ENCODE results near the gene OR52N4. TPM values are rescaled to one million over a fixed set of nuclear protein-coding genes. Genes with fewer than 3 reads are reported as not detected.

OR52N4 gene
- total and polyA plus RNA-seq, 2 experiments from 2014 or later, result not detected

DNA sequence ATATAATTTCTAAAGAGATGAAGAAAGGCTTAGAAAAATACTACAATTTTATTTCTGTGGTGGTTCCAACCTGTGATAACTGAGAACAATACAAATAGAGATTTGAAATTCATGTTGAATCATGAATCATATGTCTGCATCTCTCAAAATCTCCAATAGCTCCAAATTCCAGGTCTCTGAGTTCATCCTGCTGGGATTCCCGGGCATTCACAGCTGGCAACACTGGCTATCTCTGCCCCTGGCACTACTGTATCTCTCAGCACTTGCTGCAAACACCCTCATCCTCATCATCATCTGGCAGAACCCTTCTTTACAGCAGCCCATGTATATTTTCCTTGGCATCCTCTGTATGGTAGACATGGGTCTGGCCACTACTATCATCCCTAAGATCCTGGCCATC lies 17.6 kb upstream of the OR52N4 start, which contains the start of gene OR56B1:
Gene OR56B1 (plus strand): TSS at position 53 of the 400 bp plus-strand sequence. CDS start 69 bp downstream, at position 122.
- no peaks in the 10 kb centered on the region for H3K36me3 Mint-ChIP-seq (ENCODE audit: low read depth)
- H3K79me2 ChIP-seq (replicated peaks; ENCODE audit: insufficient read depth), result no peaks in the 10 kb centered on the region
- no peaks in the 10 kb centered on the region for H3K9me3 Mint-ChIP-seq
- TF ChIP-seq, protein P1, sequence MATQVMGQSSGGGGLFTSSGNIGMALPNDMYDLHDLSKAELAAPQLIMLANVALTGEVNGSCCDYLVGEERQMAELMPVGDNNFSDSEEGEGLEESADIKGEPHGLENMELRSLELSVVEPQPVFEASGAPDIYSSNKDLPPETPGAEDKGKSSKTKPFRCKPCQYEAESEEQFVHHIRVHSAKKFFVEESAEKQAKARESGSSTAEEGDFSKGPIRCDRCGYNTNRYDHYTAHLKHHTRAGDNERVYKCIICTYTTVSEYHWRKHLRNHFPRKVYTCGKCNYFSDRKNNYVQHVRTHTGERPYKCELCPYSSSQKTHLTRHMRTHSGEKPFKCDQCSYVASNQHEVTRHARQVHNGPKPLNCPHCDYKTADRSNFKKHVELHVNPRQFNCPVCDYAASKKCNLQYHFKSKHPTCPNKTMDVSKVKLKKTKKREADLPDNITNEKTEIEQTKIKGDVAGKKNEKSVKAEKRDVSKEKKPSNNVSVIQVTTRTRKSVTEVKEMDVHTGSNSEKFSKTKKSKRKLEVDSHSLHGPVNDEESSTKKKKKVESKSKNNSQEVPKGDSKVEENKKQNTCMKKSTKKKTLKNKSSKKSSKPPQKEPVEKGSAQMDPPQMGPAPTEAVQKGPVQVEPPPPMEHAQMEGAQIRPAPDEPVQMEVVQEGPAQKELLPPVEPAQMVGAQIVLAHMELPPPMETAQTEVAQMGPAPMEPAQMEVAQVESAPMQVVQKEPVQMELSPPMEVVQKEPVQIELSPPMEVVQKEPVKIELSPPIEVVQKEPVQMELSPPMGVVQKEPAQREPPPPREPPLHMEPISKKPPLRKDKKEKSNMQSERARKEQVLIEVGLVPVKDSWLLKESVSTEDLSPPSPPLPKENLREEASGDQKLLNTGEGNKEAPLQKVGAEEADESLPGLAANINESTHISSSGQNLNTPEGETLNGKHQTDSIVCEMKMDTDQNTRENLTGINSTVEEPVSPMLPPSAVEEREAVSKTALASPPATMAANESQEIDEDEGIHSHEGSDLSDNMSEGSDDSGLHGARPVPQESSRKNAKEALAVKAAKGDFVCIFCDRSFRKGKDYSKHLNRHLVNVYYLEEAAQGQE (IDR thresholded peaks at IDR 0.05; ENCODE audit: unreplicated experiment), result no peak
- TF ChIP-seq STAT1 (IDR thresholded peaks at IDR 0.05; ENCODE audit: unreplicated experiment) (no peak), EZH2phosphoT487 (IDR thresholded peaks at IDR 0.05; ENCODE audit: unreplicated experiment) (no peak), NANOG (IDR thresholded peaks at IDR 0.05; ENCODE audit: borderline replicate concordance) (no peak), JUNB (IDR thresholded peaks at IDR 0.05; ENCODE audit: unreplicated experiment) (no peak), ZNF331 (CRISPR knock-in tag; IDR thresholded peaks at IDR 0.05; ENCODE audit: low read depth) (no peak), POLR2AphosphoS5 (IDR thresholded peaks at IDR 0.05; ENCODE audit: low read depth) (no peak), CREB1 (CRISPR knock-in tag; IDR thresholded peaks at IDR 0.05; ENCODE audit: low read depth) (no peak), ZNF114 (CRISPR knock-in tag; IDR thresholded peaks at IDR 0.05) (no peak), EZH2 (IDR thresholded peaks at IDR 0.05; ENCODE audit: low read depth, unreplicated experiment) (no peak)
- TF ChIP-seq, protein P2, sequence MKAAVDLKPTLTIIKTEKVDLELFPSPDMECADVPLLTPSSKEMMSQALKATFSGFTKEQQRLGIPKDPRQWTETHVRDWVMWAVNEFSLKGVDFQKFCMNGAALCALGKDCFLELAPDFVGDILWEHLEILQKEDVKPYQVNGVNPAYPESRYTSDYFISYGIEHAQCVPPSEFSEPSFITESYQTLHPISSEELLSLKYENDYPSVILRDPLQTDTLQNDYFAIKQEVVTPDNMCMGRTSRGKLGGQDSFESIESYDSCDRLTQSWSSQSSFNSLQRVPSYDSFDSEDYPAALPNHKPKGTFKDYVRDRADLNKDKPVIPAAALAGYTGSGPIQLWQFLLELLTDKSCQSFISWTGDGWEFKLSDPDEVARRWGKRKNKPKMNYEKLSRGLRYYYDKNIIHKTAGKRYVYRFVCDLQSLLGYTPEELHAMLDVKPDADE (IDR thresholded peaks at IDR 0.05), result no peak
- TF ChIP-seq, protein P3, sequence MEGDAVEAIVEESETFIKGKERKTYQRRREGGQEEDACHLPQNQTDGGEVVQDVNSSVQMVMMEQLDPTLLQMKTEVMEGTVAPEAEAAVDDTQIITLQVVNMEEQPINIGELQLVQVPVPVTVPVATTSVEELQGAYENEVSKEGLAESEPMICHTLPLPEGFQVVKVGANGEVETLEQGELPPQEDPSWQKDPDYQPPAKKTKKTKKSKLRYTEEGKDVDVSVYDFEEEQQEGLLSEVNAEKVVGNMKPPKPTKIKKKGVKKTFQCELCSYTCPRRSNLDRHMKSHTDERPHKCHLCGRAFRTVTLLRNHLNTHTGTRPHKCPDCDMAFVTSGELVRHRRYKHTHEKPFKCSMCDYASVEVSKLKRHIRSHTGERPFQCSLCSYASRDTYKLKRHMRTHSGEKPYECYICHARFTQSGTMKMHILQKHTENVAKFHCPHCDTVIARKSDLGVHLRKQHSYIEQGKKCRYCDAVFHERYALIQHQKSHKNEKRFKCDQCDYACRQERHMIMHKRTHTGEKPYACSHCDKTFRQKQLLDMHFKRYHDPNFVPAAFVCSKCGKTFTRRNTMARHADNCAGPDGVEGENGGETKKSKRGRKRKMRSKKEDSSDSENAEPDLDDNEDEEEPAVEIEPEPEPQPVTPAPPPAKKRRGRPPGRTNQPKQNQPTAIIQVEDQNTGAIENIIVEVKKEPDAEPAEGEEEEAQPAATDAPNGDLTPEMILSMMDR (conservative IDR thresholded peaks at IDR 0.05; ENCODE audit: low read depth in 2 of 2), result no peak
- TF ChIP-seq, protein P4, sequence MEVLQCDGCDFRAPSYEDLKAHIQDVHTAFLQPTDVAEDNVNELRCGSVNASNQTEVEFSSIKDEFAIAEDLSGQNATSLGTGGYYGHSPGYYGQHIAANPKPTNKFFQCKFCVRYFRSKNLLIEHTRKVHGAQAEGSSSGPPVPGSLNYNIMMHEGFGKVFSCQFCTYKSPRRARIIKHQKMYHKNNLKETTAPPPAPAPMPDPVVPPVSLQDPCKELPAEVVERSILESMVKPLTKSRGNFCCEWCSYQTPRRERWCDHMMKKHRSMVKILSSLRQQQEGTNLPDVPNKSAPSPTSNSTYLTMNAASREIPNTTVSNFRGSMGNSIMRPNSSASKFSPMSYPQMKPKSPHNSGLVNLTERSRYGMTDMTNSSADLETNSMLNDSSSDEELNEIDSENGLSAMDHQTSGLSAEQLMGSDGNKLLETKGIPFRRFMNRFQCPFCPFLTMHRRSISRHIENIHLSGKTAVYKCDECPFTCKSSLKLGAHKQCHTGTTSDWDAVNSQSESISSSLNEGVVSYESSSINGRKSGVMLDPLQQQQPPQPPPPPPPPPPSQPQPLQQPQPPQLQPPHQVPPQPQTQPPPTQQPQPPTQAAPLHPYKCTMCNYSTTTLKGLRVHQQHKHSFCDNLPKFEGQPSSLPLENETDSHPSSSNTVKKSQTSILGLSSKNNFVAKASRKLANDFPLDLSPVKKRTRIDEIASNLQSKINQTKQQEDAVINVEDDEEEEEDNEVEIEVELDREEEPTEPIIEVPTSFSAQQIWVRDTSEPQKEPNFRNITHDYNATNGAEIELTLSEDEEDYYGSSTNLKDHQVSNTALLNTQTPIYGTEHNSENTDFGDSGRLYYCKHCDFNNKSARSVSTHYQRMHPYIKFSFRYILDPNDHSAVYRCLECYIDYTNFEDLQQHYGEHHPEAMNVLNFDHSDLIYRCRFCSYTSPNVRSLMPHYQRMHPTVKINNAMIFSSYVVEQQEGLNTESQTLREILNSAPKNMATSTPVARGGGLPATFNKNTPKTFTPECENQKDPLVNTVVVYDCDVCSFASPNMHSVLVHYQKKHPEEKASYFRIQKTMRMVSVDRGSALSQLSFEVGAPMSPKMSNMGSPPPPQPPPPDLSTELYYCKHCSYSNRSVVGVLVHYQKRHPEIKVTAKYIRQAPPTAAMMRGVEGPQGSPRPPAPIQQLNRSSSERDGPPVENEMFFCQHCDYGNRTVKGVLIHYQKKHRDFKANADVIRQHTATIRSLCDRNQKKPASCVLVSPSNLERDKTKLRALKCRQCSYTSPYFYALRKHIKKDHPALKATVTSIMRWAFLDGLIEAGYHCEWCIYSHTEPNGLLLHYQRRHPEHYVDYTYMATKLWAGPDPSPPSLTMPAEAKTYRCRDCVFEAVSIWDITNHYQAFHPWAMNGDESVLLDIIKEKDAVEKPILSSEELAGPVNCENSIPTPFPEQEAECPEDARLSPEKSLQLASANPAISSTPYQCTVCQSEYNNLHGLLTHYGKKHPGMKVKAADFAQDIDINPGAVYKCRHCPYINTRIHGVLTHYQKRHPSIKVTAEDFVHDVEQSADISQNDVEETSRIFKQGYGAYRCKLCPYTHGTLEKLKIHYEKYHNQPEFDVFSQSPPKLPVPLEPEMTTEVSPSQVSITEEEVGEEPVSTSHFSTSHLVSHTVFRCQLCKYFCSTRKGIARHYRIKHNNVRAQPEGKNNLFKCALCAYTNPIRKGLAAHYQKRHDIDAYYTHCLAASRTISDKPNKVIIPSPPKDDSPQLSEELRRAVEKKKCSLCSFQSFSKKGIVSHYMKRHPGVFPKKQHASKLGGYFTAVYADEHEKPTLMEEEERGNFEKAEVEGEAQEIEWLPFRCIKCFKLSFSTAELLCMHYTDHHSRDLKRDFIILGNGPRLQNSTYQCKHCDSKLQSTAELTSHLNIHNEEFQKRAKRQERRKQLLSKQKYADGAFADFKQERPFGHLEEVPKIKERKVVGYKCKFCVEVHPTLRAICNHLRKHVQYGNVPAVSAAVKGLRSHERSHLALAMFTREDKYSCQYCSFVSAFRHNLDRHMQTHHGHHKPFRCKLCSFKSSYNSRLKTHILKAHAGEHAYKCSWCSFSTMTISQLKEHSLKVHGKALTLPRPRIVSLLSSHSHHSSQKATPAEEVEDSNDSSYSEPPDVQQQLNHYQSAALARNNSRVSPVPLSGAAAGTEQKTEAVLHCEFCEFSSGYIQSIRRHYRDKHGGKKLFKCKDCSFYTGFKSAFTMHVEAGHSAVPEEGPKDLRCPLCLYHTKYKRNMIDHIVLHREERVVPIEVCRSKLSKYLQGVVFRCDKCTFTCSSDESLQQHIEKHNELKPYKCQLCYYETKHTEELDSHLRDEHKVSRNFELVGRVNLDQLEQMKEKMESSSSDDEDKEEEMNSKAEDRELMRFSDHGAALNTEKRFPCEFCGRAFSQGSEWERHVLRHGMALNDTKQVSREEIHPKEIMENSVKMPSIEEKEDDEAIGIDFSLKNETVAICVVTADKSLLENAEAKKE (CRISPR knock-in tag; IDR thresholded peaks at IDR 0.05), result no peak
- no peaks in the 10 kb centered on the region for H3K4me1 ChIP-seq (ENCODE audit: insufficient read depth)
- H3K4me3 Mint-ChIP-seq, result no peak within 1 kb of the TSS
- no peak within 1 kb of the TSS for H3K4me2 ChIP-seq
- H2AFZ ChIP-seq, result no peak within 1 kb of the TSS
- no peak for ATAC-seq
- no peaks in the 10 kb centered on the region for H3K36me3 ChIP-seq (ENCODE audit: insufficient read depth)
- H3K9me2 ChIP-seq (ENCODE audit: insufficient read depth), result no peaks in the 10 kb centered on the region
- H3K4me3 ChIP-seq, result no peak within 1 kb of the TSS
- H3K27me3 Mint-ChIP-seq (ENCODE audit: insufficient read depth, low read depth, poor library complexity), result no peaks in the 10 kb centered on the region
- no peak within 1 kb of the TSS for H3K27ac ChIP-seq (ENCODE audit: low read depth)
- no peaks in the 10 kb centered on the region for H4K20me1 ChIP-seq (replicated peaks; ENCODE audit: insufficient read depth)
- no peak for DNase-seq (ENCODE audit: low spot score)
- H3K27me3 ChIP-seq (ENCODE audit: insufficient read depth), result no peaks in the 10 kb centered on the region
- H3F3A ChIP-seq (replicated peaks; ENCODE audit: low read depth), result no peaks in the 10 kb centered on the region
- H3K4me1 Mint-ChIP-seq, result no peaks in the 10 kb centered on the region
- H3K27ac Mint-ChIP-seq, result no peak within 1 kb of the TSS

Data from GM23338 (cell line).